Neural cell (in vitro differentiated cells): ENCODE measurements around the gene PTPRK. TPM values are rescaled to one million over a fixed set of nuclear protein-coding genes. Genes with fewer than 3 reads are reported as not detected.

Experiments used
- H2AFZ ChIP-seq: fragments of 200-600, 300-800 bp; sonication (generic), shearing (Covaris generic); 2 replicates; pipeline ENCODE4 v1.6.0; 2014; ENCODE audit warnings: low read depth, mild to moderate bottlenecking, antibody characterized with exemption, low read length, moderate library complexity
- H3F3A ChIP-seq: fragments of 200-600 bp; shearing (Covaris generic); 2 replicates; pipeline ENCODE4 v1.6.1; 2016; ENCODE audit warnings: mild to moderate bottlenecking, moderate library complexity, mixed read lengths, antibody characterized with exemption, low read length; ENCODE audit not compliant: insufficient read depth, poor library complexity, severe bottlenecking
- H3K27ac ChIP-seq: fragments of 200-600, 300-800 bp; sonication (generic), shearing (Covaris generic); 2 replicates; pipeline ENCODE4 v1.5.1; 2014; ENCODE audit warnings: mild to moderate bottlenecking, low read length, moderate library complexity
- H3K27me3 ChIP-seq: fragments of 300-800, 200-600 bp; sonication (generic), shearing (Covaris generic); 2 replicates; pipeline ENCODE4 v1.6.0; 2014; ENCODE audit warnings: mild to moderate bottlenecking, low read depth, low read length, moderate library complexity; ENCODE audit not compliant: insufficient read depth
- H3K36me3 ChIP-seq: fragments of 300-800, 200-600 bp; sonication (generic), shearing (Covaris generic); 2 replicates; pipeline ENCODE4 v1.5.1; 2014; ENCODE audit warnings: mild to moderate bottlenecking, antibody characterized with exemption, low read length, moderate library complexity; ENCODE audit not compliant: insufficient read depth
- H3K4me2 ChIP-seq: fragments of 300-800, 200-600 bp; sonication (generic), shearing (Covaris generic); 2 replicates; pipeline ENCODE4 v1.6.0; 2014; ENCODE audit warnings: mild to moderate bottlenecking, low read length
- H3K4me3 ChIP-seq: fragments of 300-800, 200-600 bp; sonication (generic), shearing (Covaris generic); 2 replicates; pipeline ENCODE4 v1.5.1; 2014; ENCODE audit warnings: mild to moderate bottlenecking, low read length, moderate library complexity
- H3K79me2 ChIP-seq: fragments of 200-600 bp; shearing (Covaris generic); replicated peaks from 2 replicates; pipeline ENCODE4 v1.6.0; 2014; ENCODE audit warnings: mild to moderate bottlenecking, low read length, moderate library complexity; ENCODE audit not compliant: insufficient read depth
- H3K9ac ChIP-seq: fragments of 300-800, 200-600 bp; sonication (generic), shearing (Covaris generic); 2 replicates; pipeline ENCODE4 v1.6.1; 2016; ENCODE audit warnings: mild to moderate bottlenecking, low read length, mixed read lengths
- H3K9me2 ChIP-seq: fragments of 200-600 bp; shearing (Covaris generic); 2 replicates; pipeline ENCODE4 v1.6.1; 2016; ENCODE audit warnings: mild to moderate bottlenecking, low read length, mixed read lengths; ENCODE audit not compliant: insufficient read depth
- H3K9me3 ChIP-seq: fragments of 200-600, 300-800 bp; sonication (generic), shearing (Covaris generic); 2 replicates; pipeline ENCODE4 v1.6.1; 2016; ENCODE audit warnings: mild to moderate bottlenecking, mixed run types, low read length, moderate library complexity, mixed read lengths
- H4K20me1 ChIP-seq: fragments of 200-600 bp; shearing (Covaris generic); 2 replicates; pipeline ENCODE4 v1.6.1; 2016; ENCODE audit warnings: mild to moderate bottlenecking, mixed run types; ENCODE audit not compliant: insufficient read depth
- CTCF ChIP-seq: fragments of 450-650 bp; IDR thresholded peaks from 2 replicates; pipeline ENCODE4 v1.5.1; 2014; ENCODE audit warnings: antibody characterized with exemption, mild to moderate bottlenecking, moderate library complexity; ENCODE audit not compliant: poor library complexity, severe bottlenecking
- EP300 ChIP-seq: fragments of 450-650 bp; conservative IDR thresholded peaks from 2 replicates; pipeline ENCODE4 v1.6.1; 2014; ENCODE audit warnings: antibody characterized with exemption, mild to moderate bottlenecking, moderate library complexity; ENCODE audit not compliant: poor library complexity, severe bottlenecking
- EZH2 ChIP-seq: fragments of 200-600, 300-800 bp; shearing (Covaris generic), sonication (generic); IDR thresholded peaks from 2 replicates; pipeline ENCODE4 v1.6.1; 2014; ENCODE audit warnings: antibody characterized with exemption, low read length, borderline replicate concordance, mild to moderate bottlenecking; ENCODE audit not compliant: insufficient read depth, poor library complexity, severe bottlenecking
- MXI1 ChIP-seq: fragments of 450-650 bp; conservative IDR thresholded peaks from 2 replicates; pipeline ENCODE4 v1.6.1; 2014; ENCODE audit warnings: antibody characterized with exemption, mild to moderate bottlenecking; ENCODE audit not compliant: poor library complexity, severe bottlenecking
- REST ChIP-seq: IDR thresholded peaks from 2 replicates; pipeline ENCODE4 v1.6.1; 2012; ENCODE audit warnings: borderline replicate concordance
- SMC3 ChIP-seq: fragments of 450-650 bp; conservative IDR thresholded peaks from 2 replicates; pipeline ENCODE4 v1.6.1; 2014; ENCODE audit warnings: antibody characterized with exemption, mild to moderate bottlenecking, moderate library complexity; ENCODE audit not compliant: poor library complexity
- TAF1 ChIP-seq: IDR thresholded peaks from 2 replicates; pipeline ENCODE4 v1.6.1; 2012; ENCODE audit warnings: low read depth
- polyA plus RNA-seq: library from polyadenylated mRNA; depleted of rRNA; stranded (reverse); fragments of >200 nt; gene quantifications from 2 replicates; pipeline ENCODE4 v1.2.3, GENCODE V29; 2014

The PTPRK gene
- polyA plus RNA-seq, 1 donor from 2014 or later = 10.4 TPM

GRCh38 chr6:128164254-128164653 lies 356.1 kb downstream of the PTPRK start:
- no peaks in the 10 kb centered on the region for H4K20me1 ChIP-seq

GRCh38 chr6:128162423-128162822 lies 358.0 kb downstream of the PTPRK start:
- Histone ChIP-seq H3F3A (no peaks in the 10 kb centered on the region), H3K9me2 (peaks cover 5% of the 10 kb centered on the region), H3K36me3 (no peaks in the 10 kb centered on the region), H3K4me3 (no peak overlapping the region), H3K79me2 (no peaks in the 10 kb centered on the region), H3K27me3 (no peaks in the 10 kb centered on the region), H3K27ac (no peak overlapping the region), H2AFZ (no peak overlapping the region), H3K4me2 (no peak overlapping the region), H3K9ac (no peak overlapping the region), H4K20me1 (no peaks in the 10 kb centered on the region), H3K9me3 (no peaks in the 10 kb centered on the region)
- TF ChIP-seq SMC3 = no peak
- no peak for TF ChIP-seq EP300
- no peak for TF ChIP-seq REST
- TF ChIP-seq EZH2 = no peak
- TF ChIP-seq CTCF = no peak
- TF ChIP-seq TAF1 = no peak
- no peak for TF ChIP-seq MXI1

More at GRCh38 chr6:128164254-128164653, 356.1 kb downstream of the PTPRK start:
- no peak overlapping the region for H3K27ac ChIP-seq
- no peak overlapping the region for H2AFZ ChIP-seq
- H3K27me3 ChIP-seq = no peaks in the 10 kb centered on the region
- no peak for TF ChIP-seq CTCF
- TF ChIP-seq SMC3 = no peak
- TF ChIP-seq TAF1 = no peak
- no peak for TF ChIP-seq EP300
- TF ChIP-seq REST = no peak
- no peaks in the 10 kb centered on the region for H3K79me2 ChIP-seq
- no peak overlapping the region for H3K9ac ChIP-seq
- H3K4me2 ChIP-seq = no peak overlapping the region
- no peak overlapping the region for H3K4me3 ChIP-seq
- H3K36me3 ChIP-seq = no peaks in the 10 kb centered on the region
- H3F3A ChIP-seq = no peaks in the 10 kb centered on the region
- peaks cover 5% of the 10 kb centered on the region for H3K9me2 ChIP-seq
- no peaks in the 10 kb centered on the region for H3K9me3 ChIP-seq
